ENCODE data around the gene BOC.
"Not testable (repeated sequence)": the region's sequence is repeated elsewhere in the genome, so short reads cannot be mapped to it uniquely, and the experiment has no call there.

- TF ChIP-seq CTCF (conservative IDR thresholded peaks at IDR 0.05; ENCODE audit: low read depth, low read length); EZH2phosphoT487 (IDR thresholded peaks at IDR 0.05; ENCODE audit: borderline replicate concordance, low read length); EZH2 (IDR thresholded peaks at IDR 0.05; ENCODE audit: low read length, unreplicated experiment): not testable (repeated sequence)
These were observed 39.6 kb upstream of the BOC start for GRCh38 chr3:113171675-113172300.
